Endometrial microvascular endothelial cells (primary cell): Measurements from ENCODE around the gene LGI4. TPM values are rescaled to one million over a fixed set of nuclear protein-coding genes. Genes with fewer than 3 reads are reported as not detected.

ENCODE experiments used
- in situ Hi-C: cut with HindIII; loops from 2 replicates; pipeline ENCODE4 v1.10.0; 2017; ENCODE audit warnings: low sequenced_read_pairs, low pct_unique_long_range_greater_than_20kb; ENCODE audit errors: inconsistent ontology term
- total RNA-seq: library from RNA; depleted of rRNA; stranded (reverse); fragments of >200 nt; gene quantifications from one replicate; pipeline ENCODE4 v1.2.3, GENCODE V29; 2015; ENCODE audit errors: inconsistent ontology term

Gene LGI4
- total RNA-seq, 1 donor from 2014 or later = not detected

DNA sequence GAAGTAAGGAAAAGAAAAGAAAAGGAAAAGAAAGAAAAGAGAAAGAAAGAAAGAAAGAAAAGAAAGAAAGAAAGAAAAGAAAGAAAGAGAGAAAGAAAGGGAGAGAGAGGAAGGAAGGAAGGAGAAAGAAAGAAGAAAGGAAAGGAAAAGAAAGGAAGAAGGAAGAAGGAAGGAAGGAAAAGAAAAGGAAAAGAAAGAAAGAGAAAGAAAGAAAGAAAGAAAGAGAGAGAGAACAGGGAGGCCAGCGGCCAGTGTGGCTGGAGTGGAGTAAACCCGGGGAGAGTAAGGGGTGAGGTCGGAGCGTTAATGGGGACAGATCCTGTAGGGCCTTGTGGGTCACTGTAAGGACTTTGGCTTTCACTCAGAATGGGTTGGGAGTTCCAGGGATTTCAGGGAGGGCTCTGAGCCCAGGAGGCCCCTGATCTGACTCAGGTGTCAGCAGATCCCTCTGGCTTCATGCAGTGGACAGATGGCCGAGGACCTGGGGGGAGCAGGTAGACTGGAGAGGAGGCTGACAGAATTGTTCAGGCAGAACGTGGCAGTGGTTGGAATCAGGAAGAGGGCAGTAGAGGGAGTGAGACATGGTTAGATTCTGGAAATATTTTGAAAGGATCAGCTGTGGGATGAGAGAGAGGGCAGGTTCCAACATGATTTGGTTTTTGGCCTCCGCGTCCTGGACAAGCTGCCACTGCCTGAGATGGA is 39.0 kb downstream of the LGI4 start:
- in situ Hi-C loops = no loop called here

DNA sequence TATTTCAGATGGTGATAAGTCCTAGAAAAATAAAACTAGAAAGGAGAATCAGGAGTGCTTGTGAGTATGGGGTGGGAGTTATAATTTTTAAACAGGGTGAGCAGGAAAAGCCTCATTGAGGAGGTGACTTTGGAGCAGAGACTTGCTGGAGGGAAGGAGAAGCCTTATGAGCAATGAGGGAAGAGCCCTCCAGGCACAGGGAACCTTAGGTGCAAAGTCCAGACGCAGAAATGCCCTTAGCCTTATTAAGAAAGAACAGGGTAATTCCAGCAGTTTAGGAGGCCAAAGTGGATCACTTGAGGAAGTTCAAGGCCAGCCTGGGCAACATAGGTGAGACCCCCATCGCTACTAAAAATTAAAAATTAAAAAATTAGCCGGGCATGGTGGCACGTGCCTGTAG is 40.2 kb downstream of the LGI4 start:
- in situ Hi-C loops = no loop called here

DNA sequence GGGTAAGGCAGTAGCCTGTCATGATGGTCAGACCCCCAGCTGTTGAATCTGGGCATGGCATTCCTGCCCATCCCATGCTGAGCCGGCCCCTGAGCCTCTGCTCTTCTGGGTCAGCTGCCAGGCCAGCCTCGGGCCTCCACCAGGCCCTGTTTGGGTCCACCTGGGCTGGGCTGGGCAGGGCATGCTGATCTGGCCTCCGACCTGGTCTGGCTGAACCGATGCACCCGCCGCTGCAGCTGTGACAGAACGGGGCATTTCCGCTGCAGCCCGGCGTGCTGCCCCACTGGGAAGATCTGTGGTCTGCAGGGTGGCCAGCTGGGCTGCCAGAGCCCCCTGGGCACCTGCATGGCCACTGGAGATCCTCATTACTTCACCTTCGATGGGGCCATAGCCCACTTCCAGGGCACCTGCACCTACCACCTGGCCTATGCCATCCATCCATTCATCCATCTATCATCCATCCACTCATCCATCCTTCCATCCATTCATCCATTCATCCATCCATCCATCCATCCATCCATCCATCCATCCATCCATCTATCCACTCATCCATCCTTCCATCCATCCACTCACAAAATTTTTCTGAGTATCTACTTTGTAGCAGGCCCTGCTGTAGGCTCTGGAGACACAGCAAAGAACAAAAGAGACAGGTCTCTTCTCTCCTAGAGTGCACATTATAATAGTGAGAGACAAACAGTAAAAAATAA is 40.8 kb downstream of the LGI4 start:
- in situ Hi-C loops = no loop called here

DNA sequence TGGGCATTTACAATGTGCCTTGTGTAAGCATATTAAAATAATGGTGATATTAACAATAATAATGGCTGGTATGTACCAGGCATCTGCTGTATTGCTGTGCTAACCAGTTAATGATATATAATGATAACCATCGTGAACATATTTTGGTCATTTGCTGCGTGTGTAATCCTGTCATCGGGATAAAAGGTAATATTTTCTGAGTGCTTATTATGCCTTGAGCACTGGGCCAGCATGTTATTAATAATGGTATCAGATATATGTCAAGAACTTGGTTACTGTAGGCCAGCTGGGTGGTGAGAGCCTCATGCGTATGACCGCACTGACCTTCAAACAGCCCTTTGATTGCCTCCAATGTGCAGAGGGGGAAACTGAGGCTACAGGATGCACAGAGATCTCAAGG is 41.4 kb downstream of the LGI4 start:
- in situ Hi-C loops = no loop called here

GRCh38 chr19:35090506-35091214 is 44.2 kb downstream of the LGI4 start:
- in situ Hi-C loops = no loop called here

- in situ Hi-C loops = no loop called here
Observed at GRCh38 chr19:35090160-35090505, 44.7 kb downstream of the LGI4 start.

DNA sequence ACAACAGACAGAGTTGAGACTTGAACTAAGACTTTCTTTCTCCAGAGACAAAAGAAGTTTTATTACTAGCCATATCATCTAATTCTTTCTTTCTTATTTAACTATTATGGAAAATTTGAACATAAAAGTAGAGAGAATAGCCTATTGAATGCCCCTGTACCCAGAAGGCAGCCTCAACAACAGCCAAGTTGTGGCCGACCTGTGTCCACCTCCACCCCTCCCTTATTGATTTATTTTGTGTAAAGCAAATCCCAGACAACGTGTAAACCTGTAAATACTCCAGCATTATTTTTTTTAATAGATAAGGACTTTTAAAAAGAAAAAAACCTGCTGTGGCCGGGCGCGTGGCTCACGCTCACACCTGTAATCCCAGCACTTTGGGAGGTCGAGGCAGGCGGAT is 45.3 kb downstream of the LGI4 start:
- in situ Hi-C loops = no loop called here

DNA sequence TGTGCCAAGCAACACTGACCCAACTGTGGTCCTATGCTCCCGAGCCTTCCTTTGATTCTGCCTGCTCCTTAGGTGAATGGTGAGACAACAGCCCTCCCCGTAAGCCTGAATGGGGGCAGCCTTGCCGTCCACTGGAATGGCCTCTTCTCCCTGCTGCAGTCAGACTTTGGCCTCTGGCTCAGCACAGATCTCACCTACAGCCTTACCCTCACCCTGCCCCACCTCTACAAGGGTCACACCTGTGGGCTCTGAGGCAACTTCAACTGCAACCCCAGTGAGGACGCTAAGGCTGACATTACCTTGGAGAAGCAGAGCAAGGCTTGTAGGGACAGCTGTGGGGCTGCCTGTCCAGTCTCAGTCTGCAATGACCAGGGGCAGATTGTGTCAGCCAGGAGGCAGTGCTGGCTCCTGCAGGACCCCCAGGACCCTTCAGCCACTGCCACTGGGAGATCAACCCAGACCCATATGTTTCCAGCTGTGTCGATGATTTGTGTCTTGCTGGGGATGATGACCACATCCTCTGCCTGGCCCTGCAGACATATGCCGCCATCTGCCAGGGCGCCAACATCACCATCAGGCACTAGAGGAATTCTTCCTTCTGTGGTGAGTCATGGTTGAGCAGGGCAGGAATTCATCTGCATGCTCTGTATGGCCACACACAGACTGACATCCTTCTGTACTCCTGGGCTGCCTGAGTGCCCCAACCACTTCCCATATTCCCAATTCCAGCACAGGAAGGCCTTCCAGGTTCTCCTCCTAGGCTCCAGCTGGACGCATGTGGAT is 46.5 kb downstream of the LGI4 start:
- in situ Hi-C loops = no loop called here

DNA sequence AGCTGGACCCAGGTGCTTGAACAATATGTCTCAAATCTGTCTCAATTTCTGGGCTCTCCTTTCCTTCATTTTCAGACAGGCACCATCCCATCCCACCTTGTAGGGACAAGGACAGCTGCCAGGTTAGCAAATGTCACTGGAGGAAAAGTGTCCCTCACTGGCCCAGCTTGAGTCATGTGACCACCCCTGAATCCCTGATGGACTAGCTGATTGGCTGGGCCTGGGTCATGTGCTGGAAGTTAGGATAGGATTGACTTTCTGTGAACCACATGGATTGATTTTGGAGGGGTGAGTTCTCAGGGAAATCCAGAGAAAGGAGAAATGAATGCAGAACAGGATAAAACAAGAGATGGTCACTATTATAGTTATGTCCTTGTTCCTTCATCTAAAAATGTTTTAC is 47.5 kb downstream of the LGI4 start:
- in situ Hi-C loops = no loop called here

GRCh38 chr19:35086455-35086854 is 48.4 kb downstream of the LGI4 start:
- in situ Hi-C loops = no loop called here

- in situ Hi-C loops = no loop called here
Observed at GRCh38 chr19:35085947-35086346, 48.9 kb downstream of the LGI4 start.

- in situ Hi-C loops = no loop called here
Observed at GRCh38 chr19:35084509-35084762, 50.4 kb downstream of the LGI4 start.

- in situ Hi-C loops = no loop called here
Observed at GRCh38 chr19:35083691-35084508, 51.0 kb downstream of the LGI4 start.

DNA sequence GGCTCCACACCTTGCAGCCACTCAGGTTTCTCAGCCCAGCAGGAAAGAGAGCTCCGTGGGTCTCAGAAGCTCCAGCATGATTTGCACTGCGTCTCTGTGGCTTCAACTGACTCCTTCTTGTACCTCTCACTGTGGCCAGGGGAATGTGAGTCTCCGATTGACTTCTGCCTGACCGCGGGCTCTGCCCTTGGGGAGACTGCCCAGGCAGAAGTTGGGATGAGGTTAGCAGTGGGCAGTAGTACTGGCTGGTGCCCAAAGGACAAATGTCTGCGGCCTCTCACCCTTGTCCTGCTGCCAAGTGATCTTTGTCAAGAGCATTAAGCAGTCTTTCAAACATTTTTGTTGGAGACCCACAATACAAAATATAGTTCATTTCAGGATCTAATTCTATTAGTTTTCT is 53.7 kb downstream of the LGI4 start:
- in situ Hi-C loops = no loop called here

DNA sequence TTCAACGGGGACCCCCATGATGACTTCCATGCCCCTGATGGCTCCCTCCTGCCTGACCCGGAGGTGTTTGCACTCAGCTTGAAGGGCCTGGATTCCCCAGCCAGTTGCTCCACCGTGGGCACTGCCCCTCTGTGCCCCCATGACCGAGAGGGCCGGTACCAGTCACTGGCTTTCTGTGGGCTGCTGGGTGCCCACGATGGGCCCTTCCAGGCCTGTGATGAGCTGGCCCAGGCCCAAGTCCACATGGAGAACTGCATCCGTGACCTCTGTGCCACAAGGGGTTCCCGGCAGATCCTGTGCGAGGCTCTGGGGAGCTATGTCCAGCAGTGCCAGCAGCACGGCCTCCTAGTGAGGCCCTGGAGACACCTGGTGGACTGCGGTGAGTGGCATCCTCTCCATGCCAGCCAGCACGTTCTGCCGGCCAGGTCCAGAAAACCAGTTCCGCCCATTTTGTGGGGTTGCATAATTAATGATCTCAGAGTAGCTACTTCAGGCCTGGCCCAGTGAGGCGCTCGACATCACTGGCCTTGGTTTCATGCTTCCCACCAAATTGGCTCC is 54.2 kb downstream of the LGI4 start:
- in situ Hi-C loops = no loop called here

DNA sequence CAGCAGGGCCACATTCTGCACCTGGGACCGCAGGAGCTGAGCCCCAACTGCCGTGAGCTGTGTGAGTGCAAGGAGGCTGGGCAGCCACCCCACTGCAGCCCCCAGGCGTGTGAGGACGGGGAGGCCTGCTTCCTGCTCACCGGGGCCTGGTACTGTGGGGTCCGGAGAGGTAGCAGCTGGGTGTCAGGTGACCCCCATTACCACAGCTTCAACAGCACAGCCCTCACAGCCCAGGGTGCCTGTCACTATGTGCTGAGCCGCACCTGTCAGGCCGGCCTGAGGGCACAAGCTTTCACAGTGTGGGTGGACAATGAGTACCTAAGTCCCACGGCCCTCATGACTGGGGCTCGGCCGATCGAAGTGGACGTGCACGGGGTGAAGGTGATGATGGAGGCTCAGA is 55.0 kb downstream of the LGI4 start:
- in situ Hi-C loops = no loop called here

DNA sequence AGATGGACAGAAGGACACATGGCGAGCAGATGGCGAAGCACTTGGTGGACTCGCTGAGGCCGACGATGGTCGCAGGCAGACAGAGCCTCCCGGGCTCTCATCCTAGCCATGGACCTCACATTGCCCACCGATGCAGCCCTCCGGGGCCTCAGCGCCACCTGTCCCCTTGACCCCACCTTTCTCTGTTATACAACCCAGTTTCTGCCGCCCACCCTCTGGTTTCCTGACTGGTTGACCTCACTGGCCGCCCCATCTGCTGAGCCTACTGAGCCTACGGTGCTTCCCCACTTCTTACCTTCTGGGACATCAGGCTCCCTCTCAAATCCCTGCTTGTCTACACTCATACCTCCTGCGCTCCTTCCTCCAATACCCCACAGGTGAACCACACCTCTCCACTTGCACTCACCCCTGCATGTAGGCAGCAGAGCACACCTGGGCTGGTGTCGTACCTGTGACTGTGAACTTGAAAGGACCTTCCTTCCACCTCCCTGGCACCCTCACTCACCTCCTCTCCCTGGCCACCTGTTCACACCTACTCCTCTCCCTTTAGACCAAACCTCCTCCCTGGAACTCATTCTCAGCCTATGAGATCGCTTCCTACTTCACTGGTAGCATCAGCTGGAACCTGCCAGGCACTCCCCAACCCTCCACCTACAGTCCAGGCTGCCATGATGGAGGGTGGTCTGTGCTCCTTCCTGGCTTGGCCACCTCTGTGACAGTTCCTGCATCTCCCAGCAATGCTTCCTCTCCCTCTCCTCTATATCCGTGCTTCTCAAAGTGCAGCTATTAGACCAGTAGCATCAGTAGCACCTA is 57.2 kb downstream of the LGI4 start:
- in situ Hi-C loops = no loop called here

GRCh38 chr19:35076657-35077056 is 58.2 kb downstream of the LGI4 start:
- in situ Hi-C loops = no loop called here
